Measurements from ENCODE around the gene HOXA3. TPM values are rescaled to one million over a fixed set of nuclear protein-coding genes. Genes with fewer than 3 reads are reported as not detected.

The HOXA3 gene
- polyA plus RNA-seq, 1 donor, result 14.3 TPM

Other genes with a start within 250 kb of the HOXA3 start
- 0.77 TPM for gene HOXA1, start 56.6 kb downstream of the HOXA3 start, polyA plus RNA-seq (ENCODE audit: insufficient read length)
- 3.1 TPM for gene HOXA2, start 49.9 kb downstream of the HOXA3 start, polyA plus RNA-seq (ENCODE audit: insufficient read length)
- gene HOXA4, start 21.8 kb downstream of the HOXA3 start, polyA plus RNA-seq (ENCODE audit: insufficient read length), result 26.4 TPM
- 19.1 TPM for gene HOXA5, start 8.9 kb downstream of the HOXA3 start, polyA plus RNA-seq (ENCODE audit: insufficient read length)
- 8.7 TPM for gene HOXA6, start 4.8 kb downstream of the HOXA3 start, polyA plus RNA-seq (ENCODE audit: insufficient read length)
- 19.1 TPM for gene HOXA7, start 4.1 kb upstream of the HOXA3 start, polyA plus RNA-seq (ENCODE audit: insufficient read length)
- 25.7 TPM for gene HOXA9, start 13.0 kb upstream of the HOXA3 start, polyA plus RNA-seq (ENCODE audit: insufficient read length)
- 23.8 TPM for gene HOXA10, start 21.7 kb upstream of the HOXA3 start, polyA plus RNA-seq (ENCODE audit: insufficient read length)
- 1.2 TPM for gene HOXA11, start 32.6 kb upstream of the HOXA3 start, polyA plus RNA-seq (ENCODE audit: insufficient read length)
- gene HOXA13, start 47.5 kb upstream of the HOXA3 start, polyA plus RNA-seq (ENCODE audit: insufficient read length), result 0.03 TPM
- gene EVX1, start 90.2 kb upstream of the HOXA3 start, polyA plus RNA-seq (ENCODE audit: insufficient read length), result not detected

Measured in forelimb muscle (tissue), 1 donor.